ENCODE measurements around the gene POU6F2.

The POU6F2 gene

GRCh38 chr7:39507866-39508551, 530.3 kb downstream of the POU6F2 start:
- TF ChIP-seq CTCF (IDR thresholded peaks at IDR 0.05): no peak
- Histone ChIP-seq H3K4me3 (no peak overlapping the region), H3K27ac (no peak overlapping the region)
- DNase-seq (ENCODE audit: low spot score): no peak

- H3K4me3 ChIP-seq: no peak overlapping the region
- no peak for DNase-seq (ENCODE audit: low spot score)
- TF ChIP-seq CTCF (IDR thresholded peaks at IDR 0.05): no peak
Measured at GRCh38 chr7:39509436-39509835, 531.7 kb downstream of the POU6F2 start.

GRCh38 chr7:39509912-39510311, 532.2 kb downstream of the POU6F2 start:
- DNase-seq (ENCODE audit: low spot score): no peak
- no peak overlapping the region for H3K27ac ChIP-seq
- no peak overlapping the region for H3K4me3 ChIP-seq
- TF ChIP-seq CTCF (IDR thresholded peaks at IDR 0.05): no peak

More at GRCh38 chr7:39509436-39509835, 531.7 kb downstream of the POU6F2 start:
- H3K27ac ChIP-seq: no peak overlapping the region

GRCh38 chr7:39510864-39511354, 533.2 kb downstream of the POU6F2 start:
- no peak for TF ChIP-seq CTCF (IDR thresholded peaks at IDR 0.05)
- no peak for DNase-seq (ENCODE audit: low spot score)
- no peak overlapping the region for H3K27ac ChIP-seq
- no peak overlapping the region for H3K4me3 ChIP-seq

GRCh38 chr7:39515534-39516228, 538.0 kb downstream of the POU6F2 start:
- no peak for DNase-seq (ENCODE audit: low spot score)
- TF ChIP-seq CTCF (IDR thresholded peaks at IDR 0.05): no peak
- H3K4me3 ChIP-seq: no peak overlapping the region
- H3K27ac ChIP-seq: no peak overlapping the region

- Histone ChIP-seq H3K4me3 (no peak overlapping the region), H3K27ac (no peak overlapping the region)
- DNase-seq (ENCODE audit: low spot score): no peak
- no peak for TF ChIP-seq CTCF (IDR thresholded peaks at IDR 0.05)
Measured at GRCh38 chr7:39516498-39516897, 538.8 kb downstream of the POU6F2 start.

- no peak overlapping the region for H3K4me3 ChIP-seq
- TF ChIP-seq CTCF (IDR thresholded peaks at IDR 0.05): no peak
- no peak overlapping the region for H3K27ac ChIP-seq
- no peak for DNase-seq (ENCODE audit: low spot score)
Measured at GRCh38 chr7:39517240-39517639, 539.5 kb downstream of the POU6F2 start.

All from coronary artery (tissue), 2 donors.